Skeletal muscle satellite cell (primary cell): ENCODE data around the gene EFCAB14.

ENCODE experiments used
- H3K27me3 ChIP-seq: 2 replicates; pipeline ENCODE4 v1.7.0; 2013; ENCODE audit warnings: low read length; ENCODE audit not compliant: control insufficient read depth, insufficient read depth
- H3K36me3 ChIP-seq: 2 replicates; pipeline ENCODE4 v1.7.0; 2013; ENCODE audit warnings: mild to moderate bottlenecking, control low read depth, low read length; ENCODE audit not compliant: insufficient read depth
- H3K4me1 ChIP-seq: 2 replicates; pipeline ENCODE4 v1.7.0; 2013; ENCODE audit warnings: low read length; ENCODE audit not compliant: control insufficient read depth, insufficient read depth
- H3K4me2 ChIP-seq: 2 replicates; pipeline ENCODE4 v1.7.0; 2013; ENCODE audit warnings: mild to moderate bottlenecking, low read length
- H3K4me3 ChIP-seq: 2 replicates; pipeline ENCODE4 v1.7.0; 2013; ENCODE audit warnings: low read length
- H3K9ac ChIP-seq: 2 replicates; pipeline ENCODE4 v1.7.0; 2013; ENCODE audit warnings: mild to moderate bottlenecking, low read depth, low read length, moderate library complexity
- H3K9me3 ChIP-seq: replicated peaks from 2 replicates; pipeline ENCODE4 v1.7.0; 2013; ENCODE audit warnings: mild to moderate bottlenecking, control low read depth, low read length

EFCAB14 gene

GRCh38 chr1:46650491-46650890, 68.4 kb downstream of the EFCAB14 start:
- H3K27me3 ChIP-seq: no peaks in the 10 kb centered on the region
- H3K9ac ChIP-seq: no peak overlapping the region
- no peak overlapping the region for H3K4me2 ChIP-seq
- no peaks in the 10 kb centered on the region for H3K4me1 ChIP-seq
- no peaks in the 10 kb centered on the region for H3K9me3 ChIP-seq
- peaks cover 16% of the 10 kb centered on the region for H3K36me3 ChIP-seq
- no peak overlapping the region for H3K4me3 ChIP-seq

DNA sequence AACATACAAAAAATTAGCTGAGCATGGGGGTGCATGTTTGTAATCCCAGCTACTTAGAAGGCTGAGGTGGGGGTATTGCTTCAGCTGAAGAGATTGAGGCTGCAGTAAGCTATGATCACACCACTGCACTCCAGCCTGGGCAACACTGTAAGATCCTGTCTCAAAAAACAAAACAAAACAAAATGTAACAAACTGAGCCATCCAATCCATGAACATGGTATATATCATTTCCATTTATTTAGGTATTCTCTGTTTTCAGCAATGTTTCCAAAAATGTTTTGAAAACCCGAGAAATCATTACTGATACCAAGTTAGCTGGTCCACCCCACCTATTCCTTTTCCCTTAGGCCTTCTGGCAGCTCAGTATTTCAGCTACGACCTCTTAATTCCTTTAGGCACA, 69.2 kb downstream of the EFCAB14 start:
- no peaks in the 10 kb centered on the region for H3K4me1 ChIP-seq
- H3K4me3 ChIP-seq: no peak overlapping the region
- no peak overlapping the region for H3K4me2 ChIP-seq
- H3K27me3 ChIP-seq: no peaks in the 10 kb centered on the region
- H3K9me3 ChIP-seq: no peaks in the 10 kb centered on the region
- H3K36me3 ChIP-seq: peaks cover 11% of the 10 kb centered on the region
- H3K9ac ChIP-seq: no peak overlapping the region

GRCh38 chr1:46647611-46648010, 71.3 kb downstream of the EFCAB14 start:
- H3K4me2 ChIP-seq: no peak overlapping the region
- no peaks in the 10 kb centered on the region for H3K27me3 ChIP-seq
- peaks cover 10% of the 10 kb centered on the region for H3K36me3 ChIP-seq
- H3K9me3 ChIP-seq: no peaks in the 10 kb centered on the region
- H3K4me3 ChIP-seq: no peak overlapping the region
- H3K4me1 ChIP-seq: peaks cover 11% of the 10 kb centered on the region
- no peak overlapping the region for H3K9ac ChIP-seq

GRCh38 chr1:46646844-46647243, 72.1 kb downstream of the EFCAB14 start:
- no peak overlapping the region for H3K4me3 ChIP-seq
- peaks cover 11% of the 10 kb centered on the region for H3K4me1 ChIP-seq
- no peaks in the 10 kb centered on the region for H3K27me3 ChIP-seq
- H3K9ac ChIP-seq: no peak overlapping the region
- H3K36me3 ChIP-seq: peaks cover 7% of the 10 kb centered on the region
- H3K9me3 ChIP-seq: no peaks in the 10 kb centered on the region
- H3K4me2 ChIP-seq: no peak overlapping the region

DNA sequence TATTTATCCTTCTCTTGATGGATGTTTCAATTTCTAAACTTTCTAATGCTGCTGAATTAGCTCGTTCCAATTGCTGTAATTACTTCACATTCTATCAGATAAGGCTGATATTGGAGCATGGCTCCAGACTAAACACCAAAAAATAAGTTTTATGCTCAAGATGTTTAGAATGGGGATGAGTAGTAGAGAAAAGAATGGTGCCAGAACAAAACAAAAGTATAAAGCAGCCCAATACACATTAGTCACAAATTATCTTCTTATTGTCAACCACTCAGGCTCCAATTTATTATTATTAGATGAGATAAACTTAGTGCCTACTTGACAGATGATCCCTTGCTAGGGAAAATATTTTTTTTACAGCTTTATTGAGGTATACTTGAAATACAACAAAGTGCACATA, 72.6 kb downstream of the EFCAB14 start:
- H3K4me3 ChIP-seq: no peak overlapping the region
- peaks cover 11% of the 10 kb centered on the region for H3K4me1 ChIP-seq
- no peak overlapping the region for H3K9ac ChIP-seq
- H3K36me3 ChIP-seq: peaks cover 7% of the 10 kb centered on the region
- H3K9me3 ChIP-seq: no peaks in the 10 kb centered on the region
- H3K27me3 ChIP-seq: no peaks in the 10 kb centered on the region
- no peak overlapping the region for H3K4me2 ChIP-seq

- no peak overlapping the region for H3K9ac ChIP-seq
- no peaks in the 10 kb centered on the region for H3K27me3 ChIP-seq
- H3K4me1 ChIP-seq: peaks cover 11% of the 10 kb centered on the region
- H3K36me3 ChIP-seq: peaks cover 7% of the 10 kb centered on the region
- no peak overlapping the region for H3K4me3 ChIP-seq
- no peak overlapping the region for H3K4me2 ChIP-seq
- no peaks in the 10 kb centered on the region for H3K9me3 ChIP-seq
These were observed 73.1 kb downstream of the EFCAB14 start for GRCh38 chr1:46645815-46646214.

GRCh38 chr1:46643368-46643775, 75.5 kb downstream of the EFCAB14 start:
- no peak overlapping the region for H3K4me3 ChIP-seq
- H3K36me3 ChIP-seq: no peaks in the 10 kb centered on the region
- peaks cover 11% of the 10 kb centered on the region for H3K4me1 ChIP-seq
- no peak overlapping the region for H3K9ac ChIP-seq
- H3K9me3 ChIP-seq: no peaks in the 10 kb centered on the region
- peak overlapping the region; percentile 35 for H3K4me2 ChIP-seq
- no peaks in the 10 kb centered on the region for H3K27me3 ChIP-seq

DNA sequence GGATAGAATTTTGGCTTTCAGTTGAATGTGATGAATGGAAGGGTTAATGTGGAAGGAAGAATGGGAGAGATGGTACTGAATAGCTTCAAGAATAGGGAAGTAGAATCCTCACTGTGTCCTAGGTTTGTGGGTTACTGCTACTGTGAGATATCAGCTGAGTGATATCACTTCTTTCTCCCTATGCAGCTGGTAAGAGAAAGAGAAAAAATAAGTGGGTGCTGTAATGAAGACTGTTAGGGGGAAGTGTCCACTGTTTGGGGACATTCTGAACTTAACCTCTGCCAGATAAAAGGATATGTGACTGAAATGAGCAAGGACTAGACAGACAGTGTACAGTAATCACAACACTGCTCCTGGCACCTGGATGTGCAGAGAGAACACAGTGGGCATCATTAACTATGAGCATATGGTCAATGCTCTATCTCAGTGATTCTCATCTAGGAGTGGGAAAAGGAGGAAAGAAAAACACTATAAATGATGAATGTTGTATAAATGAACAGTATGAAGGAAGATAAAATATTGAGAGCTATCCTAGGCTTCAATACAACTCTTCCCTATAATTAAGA, 76.7 kb downstream of the EFCAB14 start:
- Histone ChIP-seq H3K4me2 (no peak overlapping the region), H3K4me1 (peaks cover 11% of the 10 kb centered on the region), H3K9me3 (no peaks in the 10 kb centered on the region), H3K4me3 (no peak overlapping the region), H3K27me3 (no peaks in the 10 kb centered on the region), H3K9ac (no peak overlapping the region), H3K36me3 (no peaks in the 10 kb centered on the region)

DNA sequence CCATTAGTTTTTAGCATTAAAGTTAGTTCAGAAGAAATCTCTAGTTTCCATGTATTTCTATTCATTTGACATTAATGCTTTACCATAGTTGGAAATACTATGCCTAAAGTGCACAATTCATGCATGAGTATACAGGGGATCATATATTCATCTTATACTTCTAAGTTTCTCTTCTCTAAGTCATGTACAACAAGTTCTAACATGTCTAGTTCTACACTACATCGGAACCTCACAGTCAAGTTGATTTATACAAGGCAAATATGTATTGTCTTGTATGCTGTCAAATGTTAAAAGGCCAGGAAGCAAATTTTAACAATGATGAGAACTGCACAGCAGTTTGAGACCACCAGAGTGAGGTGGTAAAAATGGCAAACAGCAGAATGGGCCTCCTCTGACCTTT, 79.4 kb downstream of the EFCAB14 start:
- H3K4me3 ChIP-seq: no peak overlapping the region
- H3K9me3 ChIP-seq: no peaks in the 10 kb centered on the region
- no peaks in the 10 kb centered on the region for H3K27me3 ChIP-seq
- H3K4me2 ChIP-seq: no peak overlapping the region
- H3K36me3 ChIP-seq: peaks cover 12% of the 10 kb centered on the region
- H3K4me1 ChIP-seq: peaks cover 11% of the 10 kb centered on the region
- H3K9ac ChIP-seq: no peak overlapping the region

GRCh38 chr1:46638921-46639320, 80.0 kb downstream of the EFCAB14 start:
- no peaks in the 10 kb centered on the region for H3K9me3 ChIP-seq
- no peaks in the 10 kb centered on the region for H3K27me3 ChIP-seq
- peaks cover 15% of the 10 kb centered on the region for H3K36me3 ChIP-seq
- peaks cover 11% of the 10 kb centered on the region for H3K4me1 ChIP-seq
- H3K4me2 ChIP-seq: no peak overlapping the region
- no peak overlapping the region for H3K9ac ChIP-seq
- H3K4me3 ChIP-seq: no peak overlapping the region

- Histone ChIP-seq H3K4me1 (no peaks in the 10 kb centered on the region), H3K9me3 (no peaks in the 10 kb centered on the region), H3K36me3 (peaks cover 23% of the 10 kb centered on the region), H3K4me2 (no peak overlapping the region), H3K9ac (no peak overlapping the region), H3K4me3 (no peak overlapping the region), H3K27me3 (no peaks in the 10 kb centered on the region)
These were observed 81.3 kb downstream of the EFCAB14 start for GRCh38 chr1:46637444-46638083.

GRCh38 chr1:46635205-46635604, 83.7 kb downstream of the EFCAB14 start:
- H3K9me3 ChIP-seq: no peaks in the 10 kb centered on the region
- no peak overlapping the region for H3K4me2 ChIP-seq
- H3K4me3 ChIP-seq: no peak overlapping the region
- H3K36me3 ChIP-seq: peaks cover 32% of the 10 kb centered on the region
- H3K27me3 ChIP-seq: no peaks in the 10 kb centered on the region
- H3K9ac ChIP-seq: no peak overlapping the region
- H3K4me1 ChIP-seq: no peaks in the 10 kb centered on the region
